ENCODE results near the gene EMILIN3. TPM values are rescaled to one million over a fixed set of nuclear protein-coding genes. Genes with fewer than 3 reads are reported as not detected.

The EMILIN3 gene
- total and polyA plus RNA-seq, 7 donors: 0.66 to 4.3 (median 2.9) TPM; not detected in 2

DNA sequence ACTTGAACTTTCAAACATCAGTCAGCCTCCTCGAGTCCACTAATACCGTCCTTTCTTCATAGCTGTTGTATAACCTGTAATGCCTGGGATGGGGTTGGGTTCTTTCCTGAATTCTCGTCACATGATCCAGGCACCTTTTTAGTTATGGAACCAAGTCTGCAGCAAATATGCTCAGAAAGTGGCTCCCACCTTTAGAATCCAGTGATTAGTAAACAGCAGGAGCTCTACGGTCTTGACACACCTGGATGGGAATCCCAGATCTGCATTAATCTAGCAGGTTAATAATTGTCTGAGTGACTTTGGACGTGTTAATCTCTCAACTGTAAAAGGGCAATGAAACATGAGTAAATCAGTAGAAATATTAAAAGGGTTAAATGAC is 48.4 kb downstream of the EMILIN3 start:
- H3K4me3 ChIP-seq: peak overlapping the region; percentile 13 to 91 (median 62)
- no peaks in the 10 kb centered on the region for H3K9me3 ChIP-seq
- H3K36me3 ChIP-seq: no peaks in the 10 kb centered on the region
- 12 to 52% methylated on average over 5 of the region's 5 CpGs for WGBS, 2 donors
- peaks cover 0 to 35% (median 23%) of the 10 kb centered on the region in 4 donors for H3K4me1 ChIP-seq
- no peak for DNase-seq
- intact Hi-C loops (cut with DNase I): loop anchor here (5.0 kb wide), 2 partner anchors 86 to 181 kb away; partner anchors contain the start of gene PLCG1
- H3K27ac ChIP-seq: peak overlapping the region; percentile 87 to 95 (median 92)
- no peaks in the 10 kb centered on the region for H3K27me3 ChIP-seq
- no peak for TF ChIP-seq CTCF (IDR thresholded peaks at IDR 0.05)
- TF ChIP-seq POLR2A (IDR thresholded peaks at IDR 0.05): no peak
- TF ChIP-seq EP300 (IDR thresholded peaks at IDR 0.05): no peak
- TF ChIP-seq POLR2AphosphoS5 (IDR thresholded peaks at IDR 0.05): no peak

- Histone ChIP-seq H3K36me3 (no peaks in the 10 kb centered on the region), H3K9me3 (no peaks in the 10 kb centered on the region), H3K27ac (peak within 1 kb of the TSS; percentile 87 to 95 (median 92)), H3K4me1 (peaks cover 0 to 35% (median 23%) of the 10 kb centered on the region in 4 donors), H3K27me3 (no peaks in the 10 kb centered on the region), H3K4me3 (peak within 1 kb of the TSS; percentile 58 to 91 (median 72))
- TF ChIP-seq CTCF (IDR thresholded peaks at IDR 0.05): no peak
- TF ChIP-seq EP300 (IDR thresholded peaks at IDR 0.05): no peak
- no peak for TF ChIP-seq POLR2A (IDR thresholded peaks at IDR 0.05)
- peak; percentile 69 to 90 (median 82) for TF ChIP-seq POLR2AphosphoS5 (IDR thresholded peaks at IDR 0.05)
- peak; percentile 99 for DNase-seq
- WGBS, 2 donors: 1% methylated on average over 64 of the region's 64 CpGs
- intact Hi-C loops (cut with DNase I): loop anchor here (1.0 to 5.0 kb wide), 3 partner anchors 69 to 180 kb away; partner anchors contain the start of gene PLCG1
Observed at GRCh38 chr20:41317546-41318270, 48.9 kb downstream of the EMILIN3 start, which contains the start of gene ZHX3. ZHX3 (minus strand) TSS chr20:41317731; CDS start chr20:41204916, 112,815 bp downstream.

DNA sequence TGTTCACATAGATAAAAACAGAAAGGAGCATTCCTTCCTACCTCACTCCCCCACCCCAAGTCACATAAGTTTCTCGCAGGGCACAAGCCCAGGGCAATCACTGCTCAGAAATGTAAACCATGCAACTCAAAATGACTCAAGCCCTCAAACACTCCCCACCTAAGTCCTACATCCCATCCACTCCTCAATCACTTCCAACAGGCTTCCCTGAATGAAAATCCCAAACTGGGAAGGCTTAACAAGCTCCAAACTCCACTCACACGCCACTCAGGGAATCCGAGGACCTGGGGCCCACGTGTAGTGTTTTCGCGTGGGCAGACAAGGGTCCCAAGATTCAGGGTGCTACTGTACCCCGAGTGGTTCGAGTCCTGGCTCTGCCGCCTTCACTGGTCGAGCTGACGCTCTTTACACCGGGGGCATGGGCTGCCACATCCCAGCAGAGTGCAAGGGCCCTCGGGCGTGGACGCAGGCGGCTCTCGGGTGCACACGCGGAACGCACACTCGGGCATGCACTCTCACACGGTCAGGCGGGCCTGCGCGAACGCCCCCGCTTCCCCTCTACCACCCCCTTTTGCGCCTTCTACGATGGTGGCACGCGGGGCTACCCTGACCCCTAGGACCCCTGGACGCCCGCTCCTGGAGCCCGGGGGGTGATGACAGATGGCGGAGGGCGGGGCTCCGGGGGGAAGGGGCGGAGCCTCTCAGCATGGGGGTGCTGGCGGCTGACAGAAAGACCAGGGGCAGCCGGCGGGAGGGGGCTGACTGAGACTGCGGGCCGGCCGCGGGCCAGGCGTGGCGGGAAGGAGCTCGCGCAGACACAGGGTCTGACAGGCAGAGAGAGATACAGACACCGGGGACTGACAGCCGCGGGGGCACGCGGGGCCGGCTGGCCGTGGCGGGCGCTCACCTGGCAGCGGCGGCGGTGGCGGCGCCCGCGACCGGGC is 49.7 kb downstream of the EMILIN3 start:
- H3K27ac ChIP-seq: peak overlapping the region; percentile 87 to 95 (median 92)
- intact Hi-C loops (cut with DNase I): loop anchor here (1.0 to 5.0 kb wide), 3 partner anchors 69 to 180 kb away; partner anchors contain the start of gene PLCG1
- peak; percentile 89 for DNase-seq
- H3K4me1 ChIP-seq: peaks cover 0 to 35% (median 23%) of the 10 kb centered on the region in 4 donors
- no peaks in the 10 kb centered on the region for H3K9me3 ChIP-seq
- TF ChIP-seq POLR2AphosphoS5 (IDR thresholded peaks at IDR 0.05) (peak in 2 of 4 donors; percentile 19 to 47), EP300 (IDR thresholded peaks at IDR 0.05) (no peak), CTCF (IDR thresholded peaks at IDR 0.05) (no peak), POLR2A (IDR thresholded peaks at IDR 0.05) (no peak)
- no peaks in the 10 kb centered on the region for H3K27me3 ChIP-seq
- no peaks in the 10 kb centered on the region for H3K36me3 ChIP-seq
- 2 to 3% methylated on average over 66 of the region's 66 CpGs for WGBS, 2 donors
- peak overlapping the region; percentile 58 to 91 (median 72) for H3K4me3 ChIP-seq

DNA sequence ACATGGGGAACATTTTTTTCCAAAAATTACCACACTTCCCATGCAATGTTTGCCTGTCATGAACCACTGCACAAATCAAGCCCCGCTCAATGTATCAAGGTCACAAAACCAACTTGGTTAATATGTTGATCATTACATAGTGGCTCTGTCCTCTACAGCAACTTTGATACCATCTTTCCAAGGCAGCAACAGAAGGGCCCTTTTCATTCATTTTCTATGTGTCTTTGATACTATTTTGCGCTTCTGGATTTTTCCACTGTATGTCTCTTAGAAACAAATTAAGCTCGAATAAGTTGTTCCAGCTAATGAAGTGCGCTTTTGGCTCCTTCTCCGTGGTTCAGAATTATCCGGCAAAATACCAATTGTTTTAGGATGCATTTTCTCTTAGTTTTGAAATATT is 50.6 kb downstream of the EMILIN3 start:
- Histone ChIP-seq H3K36me3 (no peaks in the 10 kb centered on the region), H3K9me3 (no peaks in the 10 kb centered on the region), H3K27ac (peak overlapping the region; percentile 87 to 95 (median 92)), H3K27me3 (no peaks in the 10 kb centered on the region), H3K4me3 (peak overlapping the region; percentile 58 to 91 (median 72)), H3K4me1 (peaks cover 0 to 35% (median 23%) of the 10 kb centered on the region in 4 donors)
- 83 to 89% methylated on average over 6 of the region's 6 CpGs for WGBS, 2 donors
- no peak for DNase-seq
- intact Hi-C loops (cut with DNase I): loop anchor here (5.0 kb wide), 2 partner anchors 84 to 179 kb away; partner anchors contain the start of gene PLCG1
- no peak for TF ChIP-seq EP300 (IDR thresholded peaks at IDR 0.05)
- TF ChIP-seq CTCF (IDR thresholded peaks at IDR 0.05): no peak
- TF ChIP-seq POLR2AphosphoS5 (IDR thresholded peaks at IDR 0.05): no peak
- no peak for TF ChIP-seq POLR2A (IDR thresholded peaks at IDR 0.05)

All from sigmoid colon (tissue), 7 donors.